Measurements from ENCODE around the gene ZNF136. TPM values are rescaled to one million over a fixed set of nuclear protein-coding genes. Genes with fewer than 3 reads are reported as not detected.

ZNF136 gene
- total RNA-seq: 4.3 and 5.0 TPM in 2 replicates

DNA sequence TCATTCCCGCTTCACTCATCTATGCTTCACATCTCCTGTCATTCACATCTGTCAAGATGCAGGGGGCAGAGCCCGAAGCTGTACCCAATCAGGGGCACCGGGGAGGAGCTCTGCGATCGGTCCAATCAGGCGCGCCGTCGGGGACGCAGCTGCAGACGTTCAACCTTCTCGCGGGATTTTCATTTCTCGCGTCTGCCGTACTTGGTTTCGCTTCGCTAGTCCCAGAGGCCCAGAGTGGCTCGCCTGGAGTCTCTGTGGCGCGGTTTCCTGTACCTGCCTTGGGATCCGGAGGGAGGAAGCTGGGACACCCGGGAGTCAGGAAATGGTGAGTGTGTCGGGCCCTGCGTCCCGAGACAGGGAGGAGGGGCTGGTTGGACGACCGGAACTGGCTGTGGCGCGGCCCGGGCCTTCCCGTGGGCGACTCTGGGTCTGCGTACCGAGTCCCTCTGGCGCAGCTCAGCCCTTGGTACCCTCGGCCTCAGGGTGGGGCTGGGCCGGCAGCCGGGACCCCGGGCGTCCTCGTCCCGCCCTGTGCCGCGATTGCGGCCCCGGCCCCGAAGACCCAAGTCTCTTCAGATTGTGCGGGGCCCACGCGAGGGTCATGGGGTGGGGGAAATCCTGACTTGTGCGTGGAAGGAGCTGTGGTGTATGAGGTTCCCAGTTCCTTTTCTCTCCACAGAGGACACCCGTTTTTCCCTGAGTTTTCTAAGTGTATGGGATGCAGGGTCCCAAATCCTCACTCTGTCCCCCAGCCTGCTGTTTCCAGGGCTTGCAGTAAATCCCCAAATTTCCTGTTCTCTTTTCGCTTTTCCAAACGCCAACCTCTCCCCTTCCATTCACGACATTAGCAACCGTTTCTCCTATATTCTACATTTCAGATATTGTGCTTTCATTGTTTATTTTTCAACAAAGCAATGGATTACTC lies at the start of gene ZNF136:
Gene ZNF136, plus strand, starts transcription at position 215 of the 925 bp plus-strand sequence. Its CDS starts 108 bp downstream, at position 323.
- DNase-seq (ENCODE audit: low read depth): peak; percentile 86
- H3K27me3 ChIP-seq (ENCODE audit: control insufficient read depth, insufficient read depth, low read length): no peaks in the 10 kb centered on the region
- no peaks in the 10 kb centered on the region for H3K36me3 ChIP-seq (ENCODE audit: control insufficient read depth, insufficient read depth, low read length)
- TF ChIP-seq, protein P1, sequence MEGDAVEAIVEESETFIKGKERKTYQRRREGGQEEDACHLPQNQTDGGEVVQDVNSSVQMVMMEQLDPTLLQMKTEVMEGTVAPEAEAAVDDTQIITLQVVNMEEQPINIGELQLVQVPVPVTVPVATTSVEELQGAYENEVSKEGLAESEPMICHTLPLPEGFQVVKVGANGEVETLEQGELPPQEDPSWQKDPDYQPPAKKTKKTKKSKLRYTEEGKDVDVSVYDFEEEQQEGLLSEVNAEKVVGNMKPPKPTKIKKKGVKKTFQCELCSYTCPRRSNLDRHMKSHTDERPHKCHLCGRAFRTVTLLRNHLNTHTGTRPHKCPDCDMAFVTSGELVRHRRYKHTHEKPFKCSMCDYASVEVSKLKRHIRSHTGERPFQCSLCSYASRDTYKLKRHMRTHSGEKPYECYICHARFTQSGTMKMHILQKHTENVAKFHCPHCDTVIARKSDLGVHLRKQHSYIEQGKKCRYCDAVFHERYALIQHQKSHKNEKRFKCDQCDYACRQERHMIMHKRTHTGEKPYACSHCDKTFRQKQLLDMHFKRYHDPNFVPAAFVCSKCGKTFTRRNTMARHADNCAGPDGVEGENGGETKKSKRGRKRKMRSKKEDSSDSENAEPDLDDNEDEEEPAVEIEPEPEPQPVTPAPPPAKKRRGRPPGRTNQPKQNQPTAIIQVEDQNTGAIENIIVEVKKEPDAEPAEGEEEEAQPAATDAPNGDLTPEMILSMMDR (IDR thresholded peaks at IDR 0.05; ENCODE audit: insufficient read depth, low read length, poor library complexity, severe bottlenecking): no peak
- peak within 1 kb of the TSS; percentile 80 for H3K4me3 ChIP-seq (ENCODE audit: low read depth, low read length)

DNA sequence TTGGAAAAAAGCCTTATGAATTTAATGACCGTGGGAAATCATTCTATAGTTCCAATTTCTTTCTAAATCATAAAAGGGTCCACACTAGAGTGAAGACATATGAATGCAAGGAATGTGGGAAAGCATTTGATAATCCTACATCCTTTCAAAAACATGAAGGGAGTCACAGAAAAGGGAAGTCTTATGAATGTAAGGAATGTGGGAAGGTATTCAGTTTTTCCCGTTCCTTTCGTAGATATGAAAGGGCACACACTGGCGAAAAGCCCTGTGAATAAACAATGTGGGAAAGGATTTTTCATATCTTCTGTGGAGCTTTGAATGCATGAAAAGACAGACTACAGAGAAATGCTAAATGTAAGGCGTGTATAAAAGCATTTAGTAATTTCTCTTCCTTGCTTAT lies 49.8 kb upstream of the ZNF136 start:
- TF ChIP-seq, protein P1 (IDR thresholded peaks at IDR 0.05; ENCODE audit: insufficient read depth, low read length, poor library complexity, severe bottlenecking): no peak
- DNase-seq (ENCODE audit: low read depth): no peak
- Histone ChIP-seq H3K36me3 (ENCODE audit: control insufficient read depth, insufficient read depth, low read length) (no peaks in the 10 kb centered on the region), H3K27me3 (ENCODE audit: control insufficient read depth, insufficient read depth, low read length) (no peaks in the 10 kb centered on the region), H3K4me3 (ENCODE audit: low read depth, low read length) (no peak overlapping the region)

DNA sequence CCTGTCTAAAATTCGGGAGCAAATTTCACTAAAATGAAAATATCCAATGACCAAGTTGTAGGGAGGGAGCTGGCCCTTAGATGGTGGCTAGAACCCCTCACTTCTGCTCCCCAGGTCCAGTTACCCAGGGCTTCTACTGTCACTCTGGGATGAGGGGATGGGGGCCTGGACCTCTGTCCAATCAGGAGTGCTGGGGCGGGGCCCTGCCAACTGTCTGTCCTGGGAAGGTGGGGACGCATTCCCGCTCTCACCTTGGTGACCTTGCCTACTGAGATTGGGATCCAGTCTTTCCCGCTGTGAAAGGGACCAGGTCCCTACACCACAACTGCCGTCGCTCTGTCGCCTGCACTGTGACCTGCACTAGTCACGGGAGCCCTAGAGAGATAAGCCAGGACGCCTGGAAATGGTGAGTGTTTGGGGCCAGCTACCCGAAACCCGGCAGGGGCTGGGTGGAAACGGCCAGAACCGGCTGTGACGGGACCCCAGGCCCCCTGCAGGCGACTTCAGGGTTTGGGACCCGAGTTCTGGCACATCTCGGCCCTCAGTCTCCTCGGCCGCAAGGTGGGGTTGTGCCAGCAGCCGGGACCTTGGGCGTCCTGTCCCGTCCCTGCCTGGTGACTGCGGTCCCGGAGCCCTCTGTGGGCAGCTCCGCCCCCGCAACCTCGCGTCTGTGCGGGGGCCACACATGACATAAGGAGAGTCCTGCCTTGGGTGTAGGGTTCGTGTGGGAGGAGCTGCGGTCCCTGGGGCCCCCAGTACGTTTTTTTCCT lies 45.5 kb upstream of the ZNF136 start:
- TF ChIP-seq, protein P1 (IDR thresholded peaks at IDR 0.05; ENCODE audit: insufficient read depth, low read length, poor library complexity, severe bottlenecking): no peak
- H3K36me3 ChIP-seq (ENCODE audit: control insufficient read depth, insufficient read depth, low read length): no peaks in the 10 kb centered on the region
- DNase-seq (ENCODE audit: low read depth): no peak
- H3K27me3 ChIP-seq (ENCODE audit: control insufficient read depth, insufficient read depth, low read length): no peaks in the 10 kb centered on the region
- no peak overlapping the region for H3K4me3 ChIP-seq (ENCODE audit: low read depth, low read length)

DNA sequence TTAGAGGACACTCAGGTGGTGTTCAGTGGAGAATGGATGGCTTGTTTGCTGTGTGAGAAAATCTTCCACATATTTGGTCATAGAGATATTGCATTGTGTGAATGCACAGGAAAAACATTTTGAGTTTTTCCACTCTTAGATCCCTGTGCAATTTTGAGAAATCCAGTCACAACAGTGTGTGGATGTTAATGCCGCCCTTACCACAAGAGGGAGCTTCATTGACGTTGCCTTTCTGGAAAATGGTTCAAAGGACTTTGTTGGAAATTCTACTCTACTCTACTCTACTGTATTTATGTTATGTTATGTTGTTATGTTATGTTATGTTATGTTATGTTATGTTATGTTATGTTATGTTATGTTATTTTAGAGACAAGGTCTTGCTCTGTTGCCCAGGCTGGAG lies 36.2 kb upstream of the ZNF136 start:
- DNase-seq (ENCODE audit: low read depth): no peak
- TF ChIP-seq, protein P1 (IDR thresholded peaks at IDR 0.05; ENCODE audit: insufficient read depth, low read length, poor library complexity, severe bottlenecking): peak; percentile 12
- Histone ChIP-seq H3K4me3 (ENCODE audit: low read depth, low read length) (no peak overlapping the region), H3K27me3 (ENCODE audit: control insufficient read depth, insufficient read depth, low read length) (no peaks in the 10 kb centered on the region), H3K36me3 (ENCODE audit: control insufficient read depth, insufficient read depth, low read length) (no peaks in the 10 kb centered on the region)

DNA sequence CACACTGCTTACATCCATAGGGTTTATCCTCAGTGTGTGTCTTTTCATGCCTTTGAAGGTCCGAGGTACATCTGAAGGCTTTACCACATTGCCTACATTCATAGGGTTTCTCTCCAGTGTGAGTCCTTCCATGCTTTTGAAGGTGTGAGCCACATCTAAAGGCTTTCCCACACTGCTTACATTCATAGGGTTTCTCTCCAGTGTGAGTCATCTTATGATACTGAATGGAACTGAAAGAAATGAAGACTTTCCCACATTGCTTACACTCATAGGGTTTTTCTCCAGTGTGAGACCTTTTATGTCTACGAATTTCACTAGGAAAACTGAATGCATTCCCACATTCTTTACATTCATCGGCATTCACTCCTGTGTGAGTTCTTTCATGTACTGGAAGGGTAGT lies 29.8 kb upstream of the ZNF136 start:
- Histone ChIP-seq H3K36me3 (ENCODE audit: control insufficient read depth, insufficient read depth, low read length) (peaks cover 10% of the 10 kb centered on the region), H3K27me3 (ENCODE audit: control insufficient read depth, insufficient read depth, low read length) (no peaks in the 10 kb centered on the region), H3K4me3 (ENCODE audit: low read depth, low read length) (no peak overlapping the region)
- TF ChIP-seq, protein P1 (IDR thresholded peaks at IDR 0.05; ENCODE audit: insufficient read depth, low read length, poor library complexity, severe bottlenecking): no peak
- DNase-seq (ENCODE audit: low read depth): no peak

Data from kidney epithelial cell (primary cell).